PC-3 (cell line): ENCODE results near the gene ASB18. TPM values are rescaled to one million over a fixed set of nuclear protein-coding genes. Genes with fewer than 3 reads are reported as not detected.

Source experiments
- ATAC-seq: fragments of 200-7000 bp; cut with Tn5 transposase; 2 replicates; pipeline ENCODE4 v1.9.1; 2020; ENCODE audit warnings: mild to moderate bottlenecking, moderate library complexity
- BruUV-seq: library from RNA; stranded (reverse); fragments of 400-500 nt; replicated peaks from 2 replicates; lab custom pipeline; 2021; lab: Mats Ljungman, UMichigan
- CTCF ChIA-PET: fragments of 300-600 bp; sonication (Branson Sonifier 250); formaldehyde crosslinking; loops from one replicate; lab custom pipeline; 2022; ENCODE audit warnings: antibody characterized with exemption; lab: Charles Lee
- POLR2A ChIA-PET: fragments of 300-600 bp; sonication (Branson Sonifier 250); formaldehyde crosslinking; loops from one replicate; lab custom pipeline; 2022; ENCODE audit warnings: antibody characterized with exemption; ENCODE audit not compliant: unreplicated experiment; lab: Charles Lee
- DNase-seq: peaks from one replicate; pipeline ENCODE4 v3.0.0-alpha.2; 2015
- H2AFZ ChIP-seq: fragments of 300-600 bp; sonication (generic); 2 replicates; pipeline ENCODE4 v1.6.0; 2016; ENCODE audit warnings: antibody characterized with exemption, low read length
- H3F3A ChIP-seq: fragments of 300-600 bp; sonication (generic); one replicate; pipeline ENCODE4 v1.6.0; 2017; ENCODE audit warnings: antibody characterized with exemption, low read length, control low read depth, mild to moderate bottlenecking; ENCODE audit not compliant: unreplicated experiment
- H3K27ac ChIP-seq: fragments of 300-600 bp; sonication (generic); 2 replicates; pipeline ENCODE4 v1.5.1; 2016; ENCODE audit warnings: mild to moderate bottlenecking, low read length
- H3K27me3 ChIP-seq: fragments of 300-600 bp; sonication (generic); 2 replicates; pipeline ENCODE4 v1.6.1; 2016; ENCODE audit warnings: low read length, mixed read lengths
- H3K36me3 ChIP-seq: fragments of 300-600 bp; sonication (generic); 2 replicates; pipeline ENCODE4 v1.6.1; 2016; ENCODE audit warnings: low read depth, mixed run types, low read length, mixed read lengths
- H3K4me1 ChIP-seq: fragments of 300-600 bp; sonication (generic); 2 replicates; pipeline ENCODE4 v1.5.1; 2016; ENCODE audit warnings: low read length; ENCODE audit not compliant: insufficient read depth
- H3K4me2 ChIP-seq: fragments of 300-600 bp; sonication (generic); 2 replicates; pipeline ENCODE4 v1.6.0; 2016; ENCODE audit warnings: low read length
- H3K4me3 ChIP-seq: fragments of 300-600 bp; sonication (generic); 2 replicates; pipeline ENCODE4 v1.5.1; 2016; ENCODE audit warnings: mild to moderate bottlenecking, low read length, mixed read lengths
- H3K79me2 ChIP-seq: fragments of 300-600 bp; sonication (generic); 2 replicates; pipeline ENCODE4 v1.6.1; 2017; ENCODE audit warnings: low read length, mixed read lengths
- H3K9ac ChIP-seq: fragments of 300-600 bp; sonication (generic); 2 replicates; pipeline ENCODE4 v1.6.0; 2016; ENCODE audit warnings: mild to moderate bottlenecking, low read length
- H3K9me2 ChIP-seq: fragments of 300-600 bp; sonication (generic); replicated peaks from 2 replicates; pipeline ENCODE4 v1.6.1; 2016; ENCODE audit warnings: mixed run types, low read length, mixed read lengths
- H3K9me3 ChIP-seq: fragments of 300-600 bp; sonication (generic); 2 replicates; pipeline ENCODE4 v1.6.1; 2016; ENCODE audit warnings: low read length, mixed read lengths
- H4K20me1 ChIP-seq: fragments of 300-600 bp; sonication (generic); 2 replicates; pipeline ENCODE4 v1.6.1; 2016; ENCODE audit warnings: low read length, mixed read lengths
- EZH2 ChIP-seq: fragments of 300-600 bp; sonication (generic); IDR thresholded peaks from one replicate; pipeline ENCODE4 v1.6.1; 2017; ENCODE audit warnings: antibody characterized with exemption, mild to moderate bottlenecking, low read length; ENCODE audit not compliant: unreplicated experiment
- EZH2phosphoT487 ChIP-seq: fragments of 300-600 bp; sonication (generic); IDR thresholded peaks from 2 replicates; pipeline ENCODE4 v1.6.1; 2018; ENCODE audit warnings: mild to moderate bottlenecking, antibody characterized with exemption, low read length, borderline replicate concordance
- intact Hi-C: fragments of 100-400 bp; cut with micrococcal nuclease; formaldehyde crosslinking; loops from 2 replicates; pipeline ENCODE4 v1.9.0; 2023
- total RNA-seq: library from RNA; depleted of rRNA; stranded (reverse); fragments of >200 nt; gene quantifications from 2 replicates; pipeline ENCODE4 v1.2.3, GENCODE V29; 2014
- TF ChIP-seq, protein P1 (sequence below): fragments of 300-600 bp; sonication (generic); conservative IDR thresholded peaks from 2 replicates; pipeline ENCODE4 v1.5.1; 2017; ENCODE audit warnings: antibody characterized with exemption, low read depth, mild to moderate bottlenecking, low read length

Gene ASB18
- total RNA-seq, 1 experiment from 2014 or later, result 0.15 TPM

DNA sequence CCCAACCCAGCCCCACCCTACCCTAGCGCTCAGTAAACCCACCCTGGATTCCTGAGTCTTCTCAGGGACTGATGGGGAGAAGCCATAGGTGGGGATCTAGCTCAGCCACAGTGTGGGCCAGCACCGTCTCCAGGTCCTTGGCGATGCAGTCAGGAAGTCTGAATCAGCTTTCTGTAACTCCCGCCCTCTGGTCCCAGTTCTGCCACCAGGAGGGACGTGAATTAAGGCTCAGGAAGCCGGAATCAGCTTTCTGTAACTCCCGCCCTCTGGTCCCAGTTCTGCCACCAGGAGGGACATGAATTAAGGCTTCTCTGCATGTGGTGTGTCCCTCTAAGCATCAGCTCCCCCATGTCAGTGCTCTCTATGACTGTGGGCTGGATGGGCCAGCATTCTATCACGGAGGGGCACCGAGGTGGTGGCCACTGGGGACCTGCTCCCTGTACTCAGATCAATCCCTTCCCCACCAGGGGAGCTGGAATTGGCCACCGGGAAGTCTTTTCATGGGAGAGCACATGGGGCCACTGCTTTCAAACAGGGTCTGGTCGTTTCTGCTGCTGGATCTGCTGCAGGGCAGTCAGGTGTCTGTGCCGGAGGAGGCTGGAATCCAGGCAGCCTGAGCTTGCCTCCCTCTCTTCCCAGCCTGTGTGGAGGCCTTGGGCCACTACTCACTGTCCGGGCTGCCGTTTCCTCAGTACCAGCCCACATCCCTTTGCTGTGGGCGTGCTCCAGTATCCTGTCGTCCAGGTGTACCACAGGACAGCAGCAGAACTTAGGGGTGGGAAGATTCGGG is 24.7 kb downstream of the ASB18 start:
- Histone ChIP-seq H3K79me2 (no peaks in the 10 kb centered on the region), H3K4me1 (no peaks in the 10 kb centered on the region), H3K9ac (no peak overlapping the region), H3K36me3 (no peaks in the 10 kb centered on the region), H3K9me2 (no peaks in the 10 kb centered on the region), H3K4me2 (no peak overlapping the region), H3K27ac (no peak overlapping the region), H3K4me3 (no peak overlapping the region), H3K9me3 (no peaks in the 10 kb centered on the region), H2AFZ (no peak overlapping the region), H3K27me3 (no peaks in the 10 kb centered on the region), H4K20me1 (no peaks in the 10 kb centered on the region), H3F3A (no peaks in the 10 kb centered on the region)
- CTCF ChIA-PET, result no interaction called here
- no peak for ATAC-seq
- no TSS peak for BruUV-seq
- POLR2A ChIA-PET, result no interaction called here
- TF ChIP-seq EZH2phosphoT487 (no peak), EZH2 (no peak)
- TF ChIP-seq, protein P1, sequence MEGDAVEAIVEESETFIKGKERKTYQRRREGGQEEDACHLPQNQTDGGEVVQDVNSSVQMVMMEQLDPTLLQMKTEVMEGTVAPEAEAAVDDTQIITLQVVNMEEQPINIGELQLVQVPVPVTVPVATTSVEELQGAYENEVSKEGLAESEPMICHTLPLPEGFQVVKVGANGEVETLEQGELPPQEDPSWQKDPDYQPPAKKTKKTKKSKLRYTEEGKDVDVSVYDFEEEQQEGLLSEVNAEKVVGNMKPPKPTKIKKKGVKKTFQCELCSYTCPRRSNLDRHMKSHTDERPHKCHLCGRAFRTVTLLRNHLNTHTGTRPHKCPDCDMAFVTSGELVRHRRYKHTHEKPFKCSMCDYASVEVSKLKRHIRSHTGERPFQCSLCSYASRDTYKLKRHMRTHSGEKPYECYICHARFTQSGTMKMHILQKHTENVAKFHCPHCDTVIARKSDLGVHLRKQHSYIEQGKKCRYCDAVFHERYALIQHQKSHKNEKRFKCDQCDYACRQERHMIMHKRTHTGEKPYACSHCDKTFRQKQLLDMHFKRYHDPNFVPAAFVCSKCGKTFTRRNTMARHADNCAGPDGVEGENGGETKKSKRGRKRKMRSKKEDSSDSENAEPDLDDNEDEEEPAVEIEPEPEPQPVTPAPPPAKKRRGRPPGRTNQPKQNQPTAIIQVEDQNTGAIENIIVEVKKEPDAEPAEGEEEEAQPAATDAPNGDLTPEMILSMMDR, result no peak
- DNase-seq, result no peak
- intact Hi-C loops, result no loop called here

DNA sequence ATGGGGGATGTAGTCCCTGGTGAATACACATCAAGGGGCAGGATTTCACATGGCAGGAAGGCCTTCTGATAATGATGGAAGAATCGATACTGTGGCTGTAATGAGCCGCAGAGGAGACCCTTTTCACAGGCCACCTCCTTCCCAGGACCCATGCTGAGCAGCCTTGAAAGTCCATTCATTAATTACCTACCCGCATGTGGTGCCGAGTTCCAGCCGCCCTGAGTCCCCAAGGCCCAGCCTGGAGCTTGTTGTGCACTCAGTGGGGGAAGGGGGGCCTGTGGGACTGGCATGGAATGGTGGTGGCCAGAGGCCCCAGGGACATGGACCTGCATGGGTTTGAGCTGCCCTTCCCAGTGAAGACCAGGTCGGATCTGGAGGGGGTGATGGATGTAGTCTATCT is 25.5 kb downstream of the ASB18 start:
- POLR2A ChIA-PET, result no interaction called here
- no peaks in the 10 kb centered on the region for H3K9me2 ChIP-seq
- no peaks in the 10 kb centered on the region for H3K36me3 ChIP-seq
- CTCF ChIA-PET, result no interaction called here
- H3K27me3 ChIP-seq, result no peaks in the 10 kb centered on the region
- H3K79me2 ChIP-seq, result no peaks in the 10 kb centered on the region
- no peak overlapping the region for H3K9ac ChIP-seq
- no peaks in the 10 kb centered on the region for H3K9me3 ChIP-seq
- no peaks in the 10 kb centered on the region for H3F3A ChIP-seq
- H3K4me3 ChIP-seq, result no peak overlapping the region
- intact Hi-C loops, result no loop called here
- H3K4me2 ChIP-seq, result no peak overlapping the region
- DNase-seq (no peak), ATAC-seq (no peak)
- no peaks in the 10 kb centered on the region for H3K4me1 ChIP-seq
- no peak overlapping the region for H2AFZ ChIP-seq
- TF ChIP-seq EZH2phosphoT487, result no peak
- no peak for TF ChIP-seq EZH2
- TF ChIP-seq, protein P1, result no peak
- H4K20me1 ChIP-seq, result no peaks in the 10 kb centered on the region
- no TSS peak for BruUV-seq
- no peak overlapping the region for H3K27ac ChIP-seq

GRCh38 chr2:236237468-236238190 is 26.6 kb downstream of the ASB18 start:
- no peak overlapping the region for H3K4me3 ChIP-seq
- H3K9ac ChIP-seq, result no peak overlapping the region
- H3K27me3 ChIP-seq, result no peaks in the 10 kb centered on the region
- H3K4me1 ChIP-seq, result no peaks in the 10 kb centered on the region
- H3K27ac ChIP-seq, result no peak overlapping the region
- no peak for ATAC-seq
- no peaks in the 10 kb centered on the region for H3K79me2 ChIP-seq
- CTCF ChIA-PET, result no interaction called here
- TF ChIP-seq, protein P1, result no peak
- TF ChIP-seq EZH2 (no peak), EZH2phosphoT487 (no peak)
- no peak overlapping the region for H2AFZ ChIP-seq
- no TSS peak for BruUV-seq
- no peaks in the 10 kb centered on the region for H3K9me3 ChIP-seq
- intact Hi-C loops, result no loop called here
- no peaks in the 10 kb centered on the region for H3K9me2 ChIP-seq
- POLR2A ChIA-PET, result no interaction called here
- no peaks in the 10 kb centered on the region for H3F3A ChIP-seq
- H4K20me1 ChIP-seq, result no peaks in the 10 kb centered on the region
- H3K4me2 ChIP-seq, result no peak overlapping the region
- no peak for DNase-seq
- H3K36me3 ChIP-seq, result no peaks in the 10 kb centered on the region
